Stimulated activated CD8-positive, alpha-beta memory T cell treated with anti-CD3 and anti-CD28 coated beads, Interleukin-12 subunit alpha, Interleukin-12 subunit beta, amount 100 ng/mL, for 4 hours (primary cell): ENCODE data around the gene ZNF365.
"Not testable (repeated sequence)": the region's sequence is repeated elsewhere in the genome, so short reads cannot be mapped to it uniquely, and the experiment has no call there.

Source experiments
- DNase-seq: peaks from one replicate; pipeline ENCODE4 v3.0.0-alpha.2; 2020; ENCODE audit warnings: low read depth

Gene ZNF365

DNA sequence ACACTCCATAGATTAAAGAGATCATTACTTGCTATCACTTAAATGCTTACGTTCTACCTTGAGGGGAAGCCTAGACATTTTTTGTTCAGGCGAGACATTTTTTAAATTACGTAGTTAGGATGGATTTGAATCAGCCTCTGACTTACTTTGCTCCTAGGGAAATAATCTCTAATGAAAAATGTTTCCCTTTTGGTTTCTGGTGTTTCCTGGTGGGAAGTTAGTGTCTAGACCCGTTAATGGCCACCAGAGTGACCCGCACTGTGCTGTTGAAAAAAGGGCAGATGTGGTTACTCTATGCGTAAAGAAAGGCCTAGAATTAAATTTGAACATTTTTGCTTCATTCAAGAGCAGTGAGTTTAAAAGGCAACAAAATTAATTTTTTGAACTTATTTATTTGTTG is 3.8 kb downstream of the ZNF365 start:
- DNase-seq, result no peak

DNA sequence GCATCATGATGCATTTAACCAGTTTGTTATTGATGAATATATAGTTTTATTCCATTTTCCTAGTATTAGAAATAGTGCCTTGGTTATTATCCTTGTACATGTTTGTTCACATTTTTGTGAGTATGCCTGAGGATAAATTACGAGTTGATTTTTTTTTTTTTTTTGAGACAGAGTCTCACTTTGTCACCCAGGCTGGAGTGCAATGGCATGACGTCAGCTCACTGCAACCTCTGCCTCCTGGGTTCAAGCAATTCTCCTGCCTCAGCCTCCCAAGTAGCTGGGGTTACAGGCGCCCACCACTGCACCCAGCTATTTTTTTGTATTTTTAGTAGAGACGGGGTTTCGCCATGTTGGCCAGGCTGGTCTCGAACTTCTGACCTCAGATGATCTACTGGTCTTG is 4.7 kb downstream of the ZNF365 start:
- DNase-seq, result not testable (repeated sequence)

DNA sequence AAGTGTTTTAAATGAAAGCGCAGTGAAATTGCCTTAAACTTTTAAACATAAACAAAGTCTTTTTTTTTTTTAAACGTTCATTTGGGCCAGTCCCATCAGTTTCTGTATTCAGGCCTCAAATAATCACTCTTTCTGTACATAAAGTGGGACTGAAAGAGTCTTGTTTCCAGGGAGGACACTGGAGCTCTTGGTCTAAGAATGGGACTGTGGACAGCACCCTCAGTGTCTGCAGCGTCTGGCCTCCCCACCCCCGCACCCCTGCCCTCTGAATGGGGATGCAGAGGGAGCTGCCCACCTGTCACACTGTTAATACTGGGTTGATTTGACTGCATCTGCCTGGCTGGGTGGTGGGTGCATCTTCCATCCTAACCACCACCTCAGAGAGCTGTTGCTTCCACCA is 5.2 kb downstream of the ZNF365 start:
- no peak for DNase-seq

GRCh38 chr10:62380016-62380415 is 5.8 kb downstream of the ZNF365 start:
- DNase-seq, result no peak

GRCh38 chr10:62381385-62382102 is 7.4 kb downstream of the ZNF365 start:
- DNase-seq, result no peak

GRCh38 chr10:62382831-62383230 is 8.7 kb downstream of the ZNF365 start:
- no peak for DNase-seq

GRCh38 chr10:62384057-62384446 is 9.9 kb downstream of the ZNF365 start:
- DNase-seq, result peak; percentile 15

GRCh38 chr10:62384447-62385081 is 10.4 kb downstream of the ZNF365 start:
- DNase-seq, result no peak

DNA sequence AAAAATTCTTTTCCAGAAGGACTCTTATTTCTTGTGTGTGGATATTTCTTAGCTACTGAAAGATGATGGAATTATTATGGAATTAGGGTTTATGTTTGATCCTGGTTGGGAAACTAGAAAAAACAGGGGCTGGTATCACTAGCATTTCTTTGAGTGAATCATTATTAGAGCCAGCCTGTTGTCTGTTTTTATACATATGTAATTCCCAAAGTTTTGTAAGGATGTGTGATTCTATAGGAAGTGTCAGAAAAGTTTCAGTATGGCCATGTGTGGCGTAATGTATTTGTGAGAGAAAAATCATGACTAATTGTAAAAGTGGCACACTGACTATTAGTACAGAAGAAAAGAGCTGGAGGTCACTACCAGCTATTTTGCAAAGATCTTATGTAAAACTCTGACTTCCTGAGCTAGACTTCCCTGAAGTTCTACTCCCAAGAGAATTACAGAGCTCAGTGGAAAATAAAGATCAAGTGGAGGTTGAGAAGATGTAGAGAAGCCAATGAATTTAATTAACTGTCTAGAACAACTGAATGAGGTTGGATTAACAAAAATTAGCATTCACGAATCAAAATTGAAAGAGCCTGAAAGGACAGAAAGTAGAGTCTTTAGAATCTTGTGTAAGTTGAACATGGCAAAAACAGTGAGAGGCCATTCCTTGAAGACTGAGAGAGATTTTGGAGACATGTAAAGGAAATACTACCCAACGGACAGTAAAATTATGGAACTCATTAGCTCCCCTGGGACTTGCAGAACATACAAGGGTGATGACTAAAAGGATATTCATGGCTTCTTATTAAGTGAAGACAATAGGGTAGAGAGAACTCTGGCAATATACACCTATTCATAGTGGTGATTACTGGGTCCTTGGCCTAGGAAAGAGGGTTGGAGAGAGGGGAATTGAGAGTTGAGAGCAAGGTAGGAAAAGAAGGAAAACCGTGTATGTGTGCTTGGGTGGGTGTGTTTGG is 12.5 kb downstream of the ZNF365 start:
- DNase-seq, result no peak

DNA sequence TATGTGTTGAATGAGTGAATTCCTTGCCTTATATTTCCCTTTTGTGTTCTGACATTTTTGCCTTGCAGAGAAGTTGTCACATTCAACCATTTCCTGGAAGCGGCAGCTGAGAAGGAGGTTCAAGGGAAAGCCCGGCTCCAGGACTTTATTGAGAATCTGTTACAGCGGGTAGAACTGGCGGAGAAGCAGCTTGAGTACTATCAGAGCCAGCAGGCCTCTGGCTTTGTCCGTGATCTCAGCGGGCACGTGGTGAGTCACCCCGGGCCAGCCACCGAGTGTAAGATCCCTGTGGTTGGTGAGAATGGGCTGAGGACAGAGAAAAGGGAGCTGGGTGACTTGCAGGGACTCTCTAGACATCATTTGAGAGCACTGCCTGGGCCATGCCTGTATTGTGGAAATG is 14.2 kb downstream of the ZNF365 start:
- DNase-seq, result no peak

- no peak for DNase-seq
Measured at GRCh38 chr10:62390497-62391176, 16.5 kb downstream of the ZNF365 start.

GRCh38 chr10:62393237-62393636 is 19.1 kb downstream of the ZNF365 start:
- DNase-seq, result no peak

GRCh38 chr10:62394556-62395018 is 20.4 kb downstream of the ZNF365 start:
- no peak for DNase-seq

GRCh38 chr10:62395892-62396291 is 21.7 kb downstream of the ZNF365 start:
- DNase-seq, result no peak

- DNase-seq, result no peak
Measured at GRCh38 chr10:62396864-62397263, 22.7 kb downstream of the ZNF365 start.

DNA sequence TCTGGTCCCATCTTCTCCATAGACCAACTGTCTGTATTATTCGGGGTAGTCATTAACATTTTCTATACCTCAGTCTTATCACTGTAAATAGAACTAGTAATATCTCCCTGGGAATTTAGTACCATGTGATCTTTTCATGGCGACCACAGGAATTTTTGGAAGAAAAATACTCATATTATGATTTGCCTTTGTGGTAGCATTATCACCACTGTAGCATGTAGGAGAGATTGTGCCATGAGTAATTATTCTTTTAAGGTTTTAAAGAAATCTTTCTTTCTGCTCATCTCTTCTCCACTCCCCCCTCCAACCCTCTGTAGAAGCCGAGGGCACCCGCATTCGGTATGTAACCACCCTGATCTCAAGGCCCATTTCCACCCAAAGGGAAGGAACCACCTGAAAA is 25.0 kb downstream of the ZNF365 start:
- no peak for DNase-seq

- no peak for DNase-seq
Measured at GRCh38 chr10:62402508-62402907, 28.3 kb downstream of the ZNF365 start.

DNA sequence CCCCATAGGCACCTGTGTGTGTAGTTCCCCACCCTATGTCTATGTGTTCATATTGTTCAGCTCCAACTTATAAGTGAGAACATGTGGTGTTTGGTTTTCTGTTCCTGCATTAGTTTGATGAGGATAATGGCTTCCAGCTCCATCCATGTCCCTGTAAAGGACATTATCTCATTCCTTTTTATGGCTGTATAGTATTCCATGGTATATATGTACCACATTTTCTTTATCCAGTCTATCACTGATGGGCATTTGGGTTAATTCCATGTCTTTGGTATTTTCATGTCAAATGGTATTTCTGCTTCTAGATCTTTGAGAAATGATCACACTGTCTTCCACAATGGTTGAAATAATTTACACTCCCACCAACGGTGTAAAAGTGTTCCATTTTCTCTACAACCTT is 36.4 kb downstream of the ZNF365 start:
- DNase-seq, result not testable (repeated sequence)

DNA sequence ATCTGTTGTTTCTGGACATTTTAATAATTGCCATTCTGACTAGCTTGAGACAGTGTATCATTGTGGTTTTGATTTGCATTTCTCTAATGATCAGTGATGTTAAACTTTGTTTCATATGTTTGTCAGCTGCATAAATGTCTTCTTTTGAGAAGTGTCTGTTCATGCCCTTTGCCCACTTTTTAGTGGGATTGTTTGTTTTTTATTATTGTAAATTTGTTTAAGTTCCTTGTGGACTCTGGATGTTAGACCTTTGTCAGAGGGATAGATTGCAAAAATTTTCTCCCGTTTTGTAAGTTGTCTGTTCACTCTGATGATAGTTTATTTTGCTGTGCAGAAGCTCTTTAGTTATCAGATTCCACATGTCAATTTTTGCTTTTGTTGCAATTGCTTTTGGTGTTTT is 36.8 kb downstream of the ZNF365 start:
- DNase-seq, result not testable (repeated sequence)

- DNase-seq, result no peak
Measured at GRCh38 chr10:62413048-62413447, 38.9 kb downstream of the ZNF365 start.

GRCh38 chr10:62413652-62414051 is 39.5 kb downstream of the ZNF365 start:
- DNase-seq, result no peak

DNA sequence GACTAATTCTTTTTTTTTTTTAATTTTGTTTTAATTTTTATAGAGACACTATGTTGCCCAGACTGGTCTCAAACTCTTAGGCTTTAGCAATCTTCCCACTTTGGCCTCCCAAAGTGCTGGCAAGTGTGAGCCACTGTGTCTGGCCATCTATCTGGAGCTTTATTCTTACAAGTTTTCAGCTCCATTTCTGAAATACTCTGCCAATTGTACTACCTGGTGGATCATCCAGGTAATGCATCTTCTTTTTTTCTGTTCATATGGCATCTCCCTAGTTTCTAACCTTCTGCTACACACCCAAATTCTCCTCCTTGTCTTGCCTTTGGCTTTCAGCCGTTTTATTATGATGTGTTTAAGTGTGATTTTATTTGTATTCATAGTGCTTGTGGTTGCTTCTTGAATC is 40.2 kb downstream of the ZNF365 start:
- no peak for DNase-seq
